Measurements from ENCODE around the gene POLD4.

POLD4 gene

GRCh38 chr11:67376873-67377808 is 23.8 kb upstream of the POLD4 start:
- DNase-seq (ENCODE audit: low read depth), result no peak
- H3K4me3 ChIP-seq (ENCODE audit: low read depth, low read length), result no peak overlapping the region

GRCh38 chr11:67376063-67376820 is 22.9 kb upstream of the POLD4 start:
- H3K4me3 ChIP-seq (ENCODE audit: low read depth, low read length), result no peak overlapping the region
- TF ChIP-seq CTCF (IDR thresholded peaks at IDR 0.05; ENCODE audit: control insufficient read depth, extremely low read depth, insufficient read depth), result no peak

More at GRCh38 chr11:67376873-67377808, 23.8 kb upstream of the POLD4 start:
- TF ChIP-seq CTCF (IDR thresholded peaks at IDR 0.05; ENCODE audit: control insufficient read depth, extremely low read depth, insufficient read depth), result no peak

GRCh38 chr11:67375320-67376055 is 22.1 kb upstream of the POLD4 start:
- TF ChIP-seq CTCF (IDR thresholded peaks at IDR 0.05; ENCODE audit: control insufficient read depth, extremely low read depth, insufficient read depth), result no peak
- H3K4me3 ChIP-seq (ENCODE audit: low read depth, low read length), result no peak overlapping the region
- DNase-seq (ENCODE audit: low read depth), result no peak

More at GRCh38 chr11:67376063-67376820, 22.9 kb upstream of the POLD4 start:
- no peak for DNase-seq (ENCODE audit: low read depth)

GRCh38 chr11:67374571-67375281 is 21.4 kb upstream of the POLD4 start:
- no peak overlapping the region for H3K4me3 ChIP-seq (ENCODE audit: low read depth, low read length)
- no peak for DNase-seq (ENCODE audit: low read depth)
- no peak for TF ChIP-seq CTCF (IDR thresholded peaks at IDR 0.05; ENCODE audit: control insufficient read depth, extremely low read depth, insufficient read depth)

GRCh38 chr11:67373648-67374570 is 20.6 kb upstream of the POLD4 start:
- H3K4me3 ChIP-seq (ENCODE audit: low read depth, low read length), result no peak overlapping the region
- no peak for TF ChIP-seq CTCF (IDR thresholded peaks at IDR 0.05; ENCODE audit: control insufficient read depth, extremely low read depth, insufficient read depth)
- no peak for DNase-seq (ENCODE audit: low read depth)

All from LNCaP clone FGC (cell line).